ENCODE data around the gene PAN2. TPM values are rescaled to one million over a fixed set of nuclear protein-coding genes. Genes with fewer than 3 reads are reported as not detected.

The PAN2 gene
- total RNA-seq: 10 to 100 TPM; 14.5 to 18.4 TPM

- DNase-seq (ENCODE audit: low spot score): peak; percentile 99
- H3K9me3 ChIP-seq: no peaks in the 10 kb centered on the region
- H3K27me3 ChIP-seq: no peaks in the 10 kb centered on the region
- TF ChIP-seq CTCF (IDR thresholded peaks at IDR 0.05): peak; percentile 23 to 70
- H3K27ac ChIP-seq: peak within 1 kb of the TSS; percentile 92 to 95
- H3K4me3 ChIP-seq: peak within 1 kb of the TSS; percentile 55 to 61
- no peaks in the 10 kb centered on the region for H3K36me3 ChIP-seq
- peaks cover 0 to 14% of the 10 kb centered on the region in 2 donors for H3K4me1 ChIP-seq
These were observed at the start of gene PAN2 for GRCh38 chr12:56333679-56334489. PAN2 (minus strand) TSS chr12:56334000; CDS start chr12:56333094, 906 bp downstream.

GRCh38 chr12:56382611-56383010 is 48.8 kb upstream of the PAN2 start:
- DNase-seq (ENCODE audit: low spot score): no peak
- Histone ChIP-seq H3K36me3 (no peaks in the 10 kb centered on the region), H3K27me3 (no peaks in the 10 kb centered on the region), H3K4me1 (no peaks in the 10 kb centered on the region), H3K4me3 (no peak overlapping the region), H3K27ac (no peak overlapping the region), H3K9me3 (no peaks in the 10 kb centered on the region)
- TF ChIP-seq CTCF (IDR thresholded peaks at IDR 0.05): no peak

GRCh38 chr12:56377989-56378316 is 44.2 kb upstream of the PAN2 start:
- Histone ChIP-seq H3K36me3 (no peaks in the 10 kb centered on the region), H3K27me3 (no peaks in the 10 kb centered on the region), H3K4me3 (no peak overlapping the region), H3K27ac (no peak overlapping the region), H3K4me1 (no peaks in the 10 kb centered on the region), H3K9me3 (no peaks in the 10 kb centered on the region)
- DNase-seq (ENCODE audit: low spot score): no peak
- TF ChIP-seq CTCF (IDR thresholded peaks at IDR 0.05): no peak

GRCh38 chr12:56377310-56377988 is 43.6 kb upstream of the PAN2 start:
- Histone ChIP-seq H3K27ac (no peak overlapping the region), H3K4me1 (no peaks in the 10 kb centered on the region)
- no peak for TF ChIP-seq CTCF (IDR thresholded peaks at IDR 0.05)

GRCh38 chr12:56375598-56376434 is 42.0 kb upstream of the PAN2 start:
- no peak overlapping the region for H3K27ac ChIP-seq
- no peaks in the 10 kb centered on the region for H3K9me3 ChIP-seq
- H3K4me3 ChIP-seq: no peak overlapping the region
- no peaks in the 10 kb centered on the region for H3K36me3 ChIP-seq
- H3K27me3 ChIP-seq: no peaks in the 10 kb centered on the region
- H3K4me1 ChIP-seq: no peaks in the 10 kb centered on the region
- no peak for TF ChIP-seq CTCF (IDR thresholded peaks at IDR 0.05)
- DNase-seq (ENCODE audit: low spot score): peak; percentile 50

More at GRCh38 chr12:56377310-56377988, 43.6 kb upstream of the PAN2 start:
- DNase-seq (ENCODE audit: low spot score): no peak
- Histone ChIP-seq H3K4me3 (no peak overlapping the region), H3K27me3 (no peaks in the 10 kb centered on the region), H3K9me3 (no peaks in the 10 kb centered on the region), H3K36me3 (no peaks in the 10 kb centered on the region)

All from right atrium auricular region (tissue), 2 donors.